Left ventricle myocardium inferior (tissue), 1 donor: Measurements from ENCODE around the gene PRIMPOL. TPM values are rescaled to one million over a fixed set of nuclear protein-coding genes. Genes with fewer than 3 reads are reported as not detected.

ENCODE experiments used
- DNase-seq: peaks from one replicate; pipeline ENCODE4 v3.0.0-alpha.2; 2020
- H3K27ac ChIP-seq: fragments of 200-600 bp; replicated peaks from 2 replicates; pipeline ENCODE4 v1.8.0; 2021
- H3K27me3 ChIP-seq: fragments of 200-600 bp; 2 replicates; pipeline ENCODE4 v1.8.0; 2021; ENCODE audit warnings: low read depth
- H3K36me3 ChIP-seq: fragments of 200-600 bp; 2 replicates; pipeline ENCODE4 v1.8.0; 2021
- H3K4me1 ChIP-seq: fragments of 200-600 bp; 2 replicates; pipeline ENCODE4 v1.8.0; 2021
- H3K4me3 ChIP-seq: fragments of 200-600 bp; 2 replicates; pipeline ENCODE4 v1.8.0; 2021; ENCODE audit warnings: mild to moderate bottlenecking, moderate library complexity
- H3K9me3 ChIP-seq: fragments of 200-600 bp; replicated peaks from 2 replicates; pipeline ENCODE4 v1.8.0; 2021
- intact Hi-C: fragments of 100-400 bp; cut with micrococcal nuclease; formaldehyde crosslinking; loops from one replicate; pipeline ENCODE4 v1.11.0; 2022
- total RNA-seq: library from RNA; stranded (reverse); fragmentation: NEBNext Ultra II Directional; extraction: Animal tissue kit (Norgen Biotek cat#: 25700); gene quantifications from one replicate; pipeline ENCODE4 v1.2.1, GENCODE V29; 2021
- TF ChIP-seq, protein P1 (sequence below): fragments of 200-600 bp; IDR thresholded peaks from 2 replicates; pipeline ENCODE4 v1.8.0; 2021; ENCODE audit warnings: antibody characterized with exemption, mild to moderate bottlenecking, borderline replicate concordance
- donor health status: DM: no; HTN: yes; CAD: no; lungs with severe emphysema.

The PRIMPOL gene
- total RNA-seq, 1 donor from 2014 or later: 10.6 TPM

- Histone ChIP-seq H3K27ac (no peak overlapping the region), H3K4me1 (peaks cover 7% of the 10 kb centered on the region), H3K36me3 (peaks cover 27% of the 10 kb centered on the region), H3K4me3 (no peak overlapping the region), H3K27me3 (no peaks in the 10 kb centered on the region), H3K9me3 (no peaks in the 10 kb centered on the region)
- DNase-seq: no peak
- intact Hi-C loops: no loop called here
- TF ChIP-seq, protein P1, sequence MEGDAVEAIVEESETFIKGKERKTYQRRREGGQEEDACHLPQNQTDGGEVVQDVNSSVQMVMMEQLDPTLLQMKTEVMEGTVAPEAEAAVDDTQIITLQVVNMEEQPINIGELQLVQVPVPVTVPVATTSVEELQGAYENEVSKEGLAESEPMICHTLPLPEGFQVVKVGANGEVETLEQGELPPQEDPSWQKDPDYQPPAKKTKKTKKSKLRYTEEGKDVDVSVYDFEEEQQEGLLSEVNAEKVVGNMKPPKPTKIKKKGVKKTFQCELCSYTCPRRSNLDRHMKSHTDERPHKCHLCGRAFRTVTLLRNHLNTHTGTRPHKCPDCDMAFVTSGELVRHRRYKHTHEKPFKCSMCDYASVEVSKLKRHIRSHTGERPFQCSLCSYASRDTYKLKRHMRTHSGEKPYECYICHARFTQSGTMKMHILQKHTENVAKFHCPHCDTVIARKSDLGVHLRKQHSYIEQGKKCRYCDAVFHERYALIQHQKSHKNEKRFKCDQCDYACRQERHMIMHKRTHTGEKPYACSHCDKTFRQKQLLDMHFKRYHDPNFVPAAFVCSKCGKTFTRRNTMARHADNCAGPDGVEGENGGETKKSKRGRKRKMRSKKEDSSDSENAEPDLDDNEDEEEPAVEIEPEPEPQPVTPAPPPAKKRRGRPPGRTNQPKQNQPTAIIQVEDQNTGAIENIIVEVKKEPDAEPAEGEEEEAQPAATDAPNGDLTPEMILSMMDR: no peak
Observed at GRCh38 chr4:184688005-184688404, 38.5 kb downstream of the PRIMPOL start.

DNA sequence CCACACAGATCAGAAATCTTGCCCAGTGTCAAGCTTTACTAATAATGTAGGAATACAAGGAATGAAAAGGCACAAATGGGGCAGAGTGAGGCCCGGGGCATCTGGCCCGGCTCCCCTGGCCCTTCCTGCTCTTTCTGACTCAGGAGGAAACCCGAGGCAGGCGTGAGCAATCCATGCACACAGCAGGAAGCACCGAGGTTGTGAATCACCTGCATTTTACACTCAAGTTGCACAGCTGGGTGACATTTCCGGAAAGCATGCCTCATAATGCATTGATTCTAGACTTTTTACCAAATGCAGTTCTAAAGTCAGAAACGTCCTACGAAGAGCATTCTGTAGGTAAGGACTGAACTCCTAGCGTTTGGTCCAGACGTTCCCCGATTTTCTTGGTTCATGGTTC lies 38.9 kb downstream of the PRIMPOL start:
- Histone ChIP-seq H3K27ac (no peak overlapping the region), H3K4me3 (no peak overlapping the region), H3K27me3 (no peaks in the 10 kb centered on the region), H3K4me1 (peaks cover 7% of the 10 kb centered on the region), H3K36me3 (peaks cover 25% of the 10 kb centered on the region), H3K9me3 (no peaks in the 10 kb centered on the region)
- intact Hi-C loops: no loop called here
- DNase-seq: no peak
- TF ChIP-seq, protein P1: no peak

DNA sequence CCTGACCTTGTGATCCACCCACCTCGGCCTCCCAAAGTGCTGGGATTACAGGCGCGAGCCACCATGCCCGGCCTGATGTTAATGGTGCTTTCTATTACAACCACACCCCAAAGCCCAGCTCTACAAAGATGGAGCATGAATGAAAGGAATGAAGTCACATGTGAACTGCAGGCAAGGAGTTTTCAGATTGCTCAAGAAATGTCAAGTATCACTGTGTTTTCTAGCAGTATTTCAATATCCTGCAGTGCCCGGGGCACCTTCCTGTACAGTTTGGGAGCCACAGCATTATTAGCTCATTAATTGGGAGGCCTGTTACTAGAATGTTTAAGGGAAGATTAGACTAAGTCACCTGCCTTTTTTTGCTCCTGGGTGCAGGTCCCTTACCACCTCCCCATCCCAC lies 40.1 kb downstream of the PRIMPOL start:
- Histone ChIP-seq H3K27ac (no peak overlapping the region), H3K4me1 (peaks cover 11% of the 10 kb centered on the region), H3K4me3 (no peak overlapping the region), H3K9me3 (no peaks in the 10 kb centered on the region), H3K27me3 (no peaks in the 10 kb centered on the region), H3K36me3 (peaks cover 31% of the 10 kb centered on the region)
- no peak for DNase-seq
- TF ChIP-seq, protein P1: no peak
- intact Hi-C loops: no loop called here

DNA sequence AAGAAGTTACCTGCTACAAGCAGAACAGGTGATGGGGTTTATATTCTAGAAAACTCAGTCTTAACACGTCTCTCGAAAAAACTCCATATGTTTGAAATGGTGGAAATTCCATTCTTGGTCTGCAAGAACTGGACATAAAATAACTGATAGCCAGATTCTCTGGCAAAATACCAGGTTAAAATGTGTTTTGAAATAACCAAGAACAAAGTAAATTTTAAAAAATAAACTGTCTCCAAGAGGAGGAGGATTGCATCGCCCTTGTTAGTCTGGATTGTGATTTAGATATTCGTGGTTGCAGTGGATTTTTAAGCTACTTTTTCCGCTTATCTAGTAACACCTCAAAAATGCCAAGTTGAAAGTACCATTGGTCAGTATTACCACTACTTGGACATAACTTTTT lies 43.5 kb downstream of the PRIMPOL start:
- Histone ChIP-seq H3K4me1 (peaks cover 25% of the 10 kb centered on the region), H3K36me3 (peaks cover 25% of the 10 kb centered on the region), H3K4me3 (no peak overlapping the region), H3K9me3 (no peaks in the 10 kb centered on the region), H3K27ac (no peak overlapping the region), H3K27me3 (no peaks in the 10 kb centered on the region)
- TF ChIP-seq, protein P1: no peak
- DNase-seq: no peak
- intact Hi-C loops: no loop called here

DNA sequence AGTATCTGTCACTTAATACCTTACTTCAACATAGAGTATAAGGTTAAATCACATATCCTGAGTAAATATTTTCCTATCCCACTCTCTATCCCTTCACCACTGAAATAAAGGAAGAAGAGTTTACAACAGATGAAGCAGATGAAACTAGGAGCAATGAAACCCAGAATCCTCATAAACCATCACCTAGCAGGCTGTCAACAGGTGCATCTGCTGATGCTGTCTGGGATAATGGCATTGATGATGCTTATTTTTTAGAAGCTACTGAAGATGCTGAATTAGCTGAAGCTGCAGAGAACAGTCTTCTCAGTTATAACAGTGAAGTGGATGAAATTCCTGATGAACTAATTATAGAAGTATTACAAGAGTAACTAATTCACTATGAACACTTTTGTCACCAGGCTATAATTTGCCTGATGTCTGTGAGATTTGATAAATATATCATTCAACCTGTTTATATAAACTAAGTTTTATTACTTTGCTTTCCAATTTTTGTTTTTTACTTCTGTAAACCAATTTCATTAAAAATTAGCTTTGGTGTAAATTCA lies 44.9 kb downstream of the PRIMPOL start:
- Histone ChIP-seq H3K4me3 (no peak overlapping the region), H3K36me3 (peaks cover 25% of the 10 kb centered on the region), H3K4me1 (peaks cover 28% of the 10 kb centered on the region), H3K27ac (peak overlapping the region; percentile 60), H3K27me3 (no peaks in the 10 kb centered on the region), H3K9me3 (no peaks in the 10 kb centered on the region)
- no peak for DNase-seq
- intact Hi-C loops: no loop called here
- TF ChIP-seq, protein P1: no peak
